Heart left ventricle (tissue), 13 donors: ENCODE results near the gene PTPRN2.

Experiments
- CTCF ChIP-seq, 12 donors: fragments of 200-600 bp; sonication (generic) in 4 of 12; IDR thresholded peaks; one replicate each; pipeline versions ENCODE4 v1.5.0 to v1.8.0; 2018 to 2022; ENCODE audit warnings: antibody characterized with exemption in 12 of 12, mild to moderate bottlenecking in 5 of 12
- POLR2A ChIP-seq, 2 donors: fragments of 450-650 bp; IDR thresholded peaks; one replicate each; pipeline ENCODE4 v1.6.1; 2017; ENCODE audit warnings: antibody characterized with exemption in 2 of 2, mild to moderate bottlenecking in 2 of 2, moderate library complexity in 2 of 2
- donor health status: ischemic (EF 13 %, LVEDD 7.1; RV severe dilation, severe dysfunction).
- donor health status: DM: no; HTN: yes; CAD: no.
- donor health status: DM: no; HTN: no; CAD: no.
- donor health status: ischemic (EF 25% LVEDD 6.9; RV normal size, moderate dysfunction).
- donor health status: ischemic (EF 25% LVEDD 5.7; RV mildly dilated, moderate dysfunction).
- donor health status: ischemic (EF 35%, LVEDD 5.7; RV mildly dilated, moderate dysfunction).
- donor health status: nonischemic (EF 11% LVEDD 7.7; RV severe dilation, severe dysfunction).
- donor health status: DM: yes; HTN: yes; CAD: no.
- donor health status: PGD.
- donor health status: ischemic (EF 29% LVEDD 5.4; RV normal size, mild dysfunction).
- donor health status: nonischemic (EF 23%, LVEDD 6.1; RV moderate dilation, normal function).

GRCh38 chr7:158270856-158271413 lies 316.7 kb downstream of the PTPRN2 start:
- no peak for TF ChIP-seq CTCF (IDR thresholded peaks at IDR 0.05)
- TF ChIP-seq POLR2A (IDR thresholded peaks at IDR 0.05) = no peak
